NB4 (cell line): ENCODE measurements around the gene SLCO2B1.

ENCODE experiments used
- POLR2A ChIP-seq: IDR thresholded peaks from 2 replicates; pipeline ENCODE4 v1.6.1; 2011; ENCODE audit warnings: mild to moderate bottlenecking; ENCODE audit not compliant: insufficient read length; ENCODE audit errors: extremely low read depth
- TF ChIP-seq, protein P1 (sequence below): IDR thresholded peaks from one replicate; pipeline ENCODE4 v1.5.1; 2012; ENCODE audit warnings: low read depth, low read length
- TF ChIP-seq, protein P2 (sequence below): IDR thresholded peaks from 2 replicates; pipeline ENCODE4 v1.6.1; 2011; ENCODE audit warnings: low read depth, low read length

DNA sequence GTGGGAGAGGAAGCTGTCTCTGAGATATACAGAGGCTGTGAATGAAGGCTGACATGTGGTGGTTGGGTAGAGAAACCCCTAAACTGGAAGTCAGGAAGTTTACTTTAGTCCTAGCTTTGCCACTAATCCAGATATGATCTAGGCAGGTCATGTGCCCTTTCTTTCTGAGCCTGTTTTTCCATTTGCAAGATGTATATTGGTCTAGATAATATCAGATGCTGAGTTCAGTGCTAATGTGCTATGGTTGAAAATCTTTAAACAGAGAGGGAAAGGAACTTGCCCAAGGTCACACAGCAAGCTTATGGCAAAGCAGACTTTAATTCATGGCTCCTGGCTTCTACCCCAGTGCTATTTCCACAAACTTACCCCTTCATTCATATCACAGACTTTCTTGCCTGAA is 63.9 kb downstream of the SLCO2B1 start:
- TF ChIP-seq POLR2A = no peak
- TF ChIP-seq, protein P1, sequence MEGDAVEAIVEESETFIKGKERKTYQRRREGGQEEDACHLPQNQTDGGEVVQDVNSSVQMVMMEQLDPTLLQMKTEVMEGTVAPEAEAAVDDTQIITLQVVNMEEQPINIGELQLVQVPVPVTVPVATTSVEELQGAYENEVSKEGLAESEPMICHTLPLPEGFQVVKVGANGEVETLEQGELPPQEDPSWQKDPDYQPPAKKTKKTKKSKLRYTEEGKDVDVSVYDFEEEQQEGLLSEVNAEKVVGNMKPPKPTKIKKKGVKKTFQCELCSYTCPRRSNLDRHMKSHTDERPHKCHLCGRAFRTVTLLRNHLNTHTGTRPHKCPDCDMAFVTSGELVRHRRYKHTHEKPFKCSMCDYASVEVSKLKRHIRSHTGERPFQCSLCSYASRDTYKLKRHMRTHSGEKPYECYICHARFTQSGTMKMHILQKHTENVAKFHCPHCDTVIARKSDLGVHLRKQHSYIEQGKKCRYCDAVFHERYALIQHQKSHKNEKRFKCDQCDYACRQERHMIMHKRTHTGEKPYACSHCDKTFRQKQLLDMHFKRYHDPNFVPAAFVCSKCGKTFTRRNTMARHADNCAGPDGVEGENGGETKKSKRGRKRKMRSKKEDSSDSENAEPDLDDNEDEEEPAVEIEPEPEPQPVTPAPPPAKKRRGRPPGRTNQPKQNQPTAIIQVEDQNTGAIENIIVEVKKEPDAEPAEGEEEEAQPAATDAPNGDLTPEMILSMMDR = no peak
- TF ChIP-seq, protein P2, sequence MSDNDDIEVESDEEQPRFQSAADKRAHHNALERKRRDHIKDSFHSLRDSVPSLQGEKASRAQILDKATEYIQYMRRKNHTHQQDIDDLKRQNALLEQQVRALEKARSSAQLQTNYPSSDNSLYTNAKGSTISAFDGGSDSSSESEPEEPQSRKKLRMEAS = no peak
